Neural cell (in vitro differentiated cells): ENCODE results near the gene ABCA2. TPM values are rescaled to one million over a fixed set of nuclear protein-coding genes. Genes with fewer than 3 reads are reported as not detected.

Source experiments
- H2AFZ ChIP-seq: fragments of 200-600, 300-800 bp; sonication (generic), shearing (Covaris generic); 2 replicates; pipeline ENCODE4 v1.6.0; 2014; ENCODE audit warnings: low read depth, mild to moderate bottlenecking, antibody characterized with exemption, low read length, moderate library complexity
- H3F3A ChIP-seq: fragments of 200-600 bp; shearing (Covaris generic); 2 replicates; pipeline ENCODE4 v1.6.1; 2016; ENCODE audit warnings: mild to moderate bottlenecking, moderate library complexity, mixed read lengths, antibody characterized with exemption, low read length; ENCODE audit not compliant: insufficient read depth, poor library complexity, severe bottlenecking
- H3K27ac ChIP-seq: fragments of 200-600, 300-800 bp; sonication (generic), shearing (Covaris generic); 2 replicates; pipeline ENCODE4 v1.5.1; 2014; ENCODE audit warnings: mild to moderate bottlenecking, low read length, moderate library complexity
- H3K27me3 ChIP-seq: fragments of 300-800, 200-600 bp; sonication (generic), shearing (Covaris generic); 2 replicates; pipeline ENCODE4 v1.6.0; 2014; ENCODE audit warnings: mild to moderate bottlenecking, low read depth, low read length, moderate library complexity; ENCODE audit not compliant: insufficient read depth
- H3K36me3 ChIP-seq: fragments of 300-800, 200-600 bp; sonication (generic), shearing (Covaris generic); 2 replicates; pipeline ENCODE4 v1.5.1; 2014; ENCODE audit warnings: mild to moderate bottlenecking, antibody characterized with exemption, low read length, moderate library complexity; ENCODE audit not compliant: insufficient read depth
- H3K4me2 ChIP-seq: fragments of 300-800, 200-600 bp; sonication (generic), shearing (Covaris generic); 2 replicates; pipeline ENCODE4 v1.6.0; 2014; ENCODE audit warnings: mild to moderate bottlenecking, low read length
- H3K4me3 ChIP-seq: fragments of 300-800, 200-600 bp; sonication (generic), shearing (Covaris generic); 2 replicates; pipeline ENCODE4 v1.5.1; 2014; ENCODE audit warnings: mild to moderate bottlenecking, low read length, moderate library complexity
- H3K79me2 ChIP-seq: fragments of 200-600 bp; shearing (Covaris generic); replicated peaks from 2 replicates; pipeline ENCODE4 v1.6.0; 2014; ENCODE audit warnings: mild to moderate bottlenecking, low read length, moderate library complexity; ENCODE audit not compliant: insufficient read depth
- H3K9ac ChIP-seq: fragments of 300-800, 200-600 bp; sonication (generic), shearing (Covaris generic); 2 replicates; pipeline ENCODE4 v1.6.1; 2016; ENCODE audit warnings: mild to moderate bottlenecking, low read length, mixed read lengths
- H3K9me2 ChIP-seq: fragments of 200-600 bp; shearing (Covaris generic); 2 replicates; pipeline ENCODE4 v1.6.1; 2016; ENCODE audit warnings: mild to moderate bottlenecking, low read length, mixed read lengths; ENCODE audit not compliant: insufficient read depth
- H3K9me3 ChIP-seq: fragments of 200-600, 300-800 bp; sonication (generic), shearing (Covaris generic); 2 replicates; pipeline ENCODE4 v1.6.1; 2016; ENCODE audit warnings: mild to moderate bottlenecking, mixed run types, low read length, moderate library complexity, mixed read lengths
- H4K20me1 ChIP-seq: fragments of 200-600 bp; shearing (Covaris generic); 2 replicates; pipeline ENCODE4 v1.6.1; 2016; ENCODE audit warnings: mild to moderate bottlenecking, mixed run types; ENCODE audit not compliant: insufficient read depth
- EP300 ChIP-seq: fragments of 450-650 bp; conservative IDR thresholded peaks from 2 replicates; pipeline ENCODE4 v1.6.1; 2014; ENCODE audit warnings: antibody characterized with exemption, mild to moderate bottlenecking, moderate library complexity; ENCODE audit not compliant: poor library complexity, severe bottlenecking
- EZH2 ChIP-seq: fragments of 200-600, 300-800 bp; shearing (Covaris generic), sonication (generic); IDR thresholded peaks from 2 replicates; pipeline ENCODE4 v1.6.1; 2014; ENCODE audit warnings: antibody characterized with exemption, low read length, borderline replicate concordance, mild to moderate bottlenecking; ENCODE audit not compliant: insufficient read depth, poor library complexity, severe bottlenecking
- MXI1 ChIP-seq: fragments of 450-650 bp; conservative IDR thresholded peaks from 2 replicates; pipeline ENCODE4 v1.6.1; 2014; ENCODE audit warnings: antibody characterized with exemption, mild to moderate bottlenecking; ENCODE audit not compliant: poor library complexity, severe bottlenecking
- POLR2AphosphoS5 ChIP-seq: IDR thresholded peaks from 2 replicates; pipeline ENCODE4 v1.6.1; 2012
- RAD21 ChIP-seq: fragments of 450-650 bp; conservative IDR thresholded peaks from 2 replicates; pipeline ENCODE4 v1.6.1; 2014; ENCODE audit warnings: antibody characterized with exemption, mild to moderate bottlenecking, moderate library complexity
- SMC3 ChIP-seq: fragments of 450-650 bp; conservative IDR thresholded peaks from 2 replicates; pipeline ENCODE4 v1.6.1; 2014; ENCODE audit warnings: antibody characterized with exemption, mild to moderate bottlenecking, moderate library complexity; ENCODE audit not compliant: poor library complexity
- TAF1 ChIP-seq: IDR thresholded peaks from 2 replicates; pipeline ENCODE4 v1.6.1; 2012; ENCODE audit warnings: low read depth
- polyA plus RNA-seq: library from polyadenylated mRNA; depleted of rRNA; stranded (reverse); fragments of >200 nt; gene quantifications from 2 replicates; pipeline ENCODE4 v1.2.3, GENCODE V29; 2014
- TF ChIP-seq, protein P1 (sequence below): fragments of 450-650 bp; IDR thresholded peaks from 2 replicates; pipeline ENCODE4 v1.5.1; 2014; ENCODE audit warnings: antibody characterized with exemption, mild to moderate bottlenecking, moderate library complexity; ENCODE audit not compliant: poor library complexity, severe bottlenecking
- TF ChIP-seq, protein P2 (sequence below): IDR thresholded peaks from 2 replicates; pipeline ENCODE4 v1.6.1; 2012; ENCODE audit warnings: borderline replicate concordance

ABCA2 gene
- polyA plus RNA-seq, 1 donor from 2014 or later = 30.6 TPM

DNA sequence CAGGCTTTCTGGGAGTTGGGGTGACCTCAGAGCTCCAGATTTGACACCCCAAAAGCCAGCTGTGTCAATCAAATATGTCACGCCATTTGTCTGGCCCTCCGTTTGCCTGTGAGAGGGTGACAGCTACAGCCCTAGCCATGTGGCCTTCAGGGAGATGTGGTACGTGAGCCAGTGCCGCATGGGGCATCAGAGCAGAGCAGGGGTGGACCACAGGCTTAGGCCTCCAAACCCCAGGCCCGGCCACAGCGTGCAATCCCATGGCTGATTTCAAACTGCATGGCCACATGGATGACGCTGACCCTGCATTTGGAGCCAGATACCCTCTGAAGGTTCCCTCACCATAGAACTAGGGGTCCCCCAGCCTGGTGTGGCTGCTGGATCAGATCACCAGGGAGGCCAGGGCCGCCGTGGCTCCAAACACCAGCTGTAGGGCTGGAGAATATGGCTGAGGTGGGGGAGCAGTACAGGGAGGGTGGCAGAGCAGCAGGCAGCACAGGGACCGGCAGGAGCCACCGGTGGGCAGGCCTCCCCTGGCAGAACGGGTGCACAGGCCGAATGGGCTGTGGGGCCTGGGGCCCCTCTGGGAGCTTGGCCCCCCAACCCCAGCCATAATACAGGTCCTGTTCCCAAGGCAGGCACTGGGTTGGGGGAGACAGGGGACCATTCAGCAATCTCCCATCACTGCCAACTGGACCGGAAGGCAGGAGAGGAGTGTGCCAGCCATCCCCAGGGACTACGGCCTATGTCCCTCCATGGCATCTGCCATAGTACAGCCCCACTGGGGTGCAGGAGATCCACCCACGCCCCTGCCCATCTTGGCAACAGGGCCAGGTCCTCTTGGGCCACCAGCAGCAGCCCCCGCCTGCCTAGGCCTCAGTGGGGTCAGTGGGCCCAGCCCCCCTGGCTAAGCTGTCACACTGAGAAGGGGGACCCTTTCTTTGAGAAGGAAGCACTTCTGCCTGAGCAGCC is 40.8 kb upstream of the ABCA2 start:
- no peaks in the 10 kb centered on the region for H4K20me1 ChIP-seq
- TF ChIP-seq, protein P1, sequence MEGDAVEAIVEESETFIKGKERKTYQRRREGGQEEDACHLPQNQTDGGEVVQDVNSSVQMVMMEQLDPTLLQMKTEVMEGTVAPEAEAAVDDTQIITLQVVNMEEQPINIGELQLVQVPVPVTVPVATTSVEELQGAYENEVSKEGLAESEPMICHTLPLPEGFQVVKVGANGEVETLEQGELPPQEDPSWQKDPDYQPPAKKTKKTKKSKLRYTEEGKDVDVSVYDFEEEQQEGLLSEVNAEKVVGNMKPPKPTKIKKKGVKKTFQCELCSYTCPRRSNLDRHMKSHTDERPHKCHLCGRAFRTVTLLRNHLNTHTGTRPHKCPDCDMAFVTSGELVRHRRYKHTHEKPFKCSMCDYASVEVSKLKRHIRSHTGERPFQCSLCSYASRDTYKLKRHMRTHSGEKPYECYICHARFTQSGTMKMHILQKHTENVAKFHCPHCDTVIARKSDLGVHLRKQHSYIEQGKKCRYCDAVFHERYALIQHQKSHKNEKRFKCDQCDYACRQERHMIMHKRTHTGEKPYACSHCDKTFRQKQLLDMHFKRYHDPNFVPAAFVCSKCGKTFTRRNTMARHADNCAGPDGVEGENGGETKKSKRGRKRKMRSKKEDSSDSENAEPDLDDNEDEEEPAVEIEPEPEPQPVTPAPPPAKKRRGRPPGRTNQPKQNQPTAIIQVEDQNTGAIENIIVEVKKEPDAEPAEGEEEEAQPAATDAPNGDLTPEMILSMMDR = no peak
- no peak for TF ChIP-seq RAD21
- no peak for TF ChIP-seq SMC3
- no peak for TF ChIP-seq POLR2AphosphoS5
- TF ChIP-seq, protein P2, sequence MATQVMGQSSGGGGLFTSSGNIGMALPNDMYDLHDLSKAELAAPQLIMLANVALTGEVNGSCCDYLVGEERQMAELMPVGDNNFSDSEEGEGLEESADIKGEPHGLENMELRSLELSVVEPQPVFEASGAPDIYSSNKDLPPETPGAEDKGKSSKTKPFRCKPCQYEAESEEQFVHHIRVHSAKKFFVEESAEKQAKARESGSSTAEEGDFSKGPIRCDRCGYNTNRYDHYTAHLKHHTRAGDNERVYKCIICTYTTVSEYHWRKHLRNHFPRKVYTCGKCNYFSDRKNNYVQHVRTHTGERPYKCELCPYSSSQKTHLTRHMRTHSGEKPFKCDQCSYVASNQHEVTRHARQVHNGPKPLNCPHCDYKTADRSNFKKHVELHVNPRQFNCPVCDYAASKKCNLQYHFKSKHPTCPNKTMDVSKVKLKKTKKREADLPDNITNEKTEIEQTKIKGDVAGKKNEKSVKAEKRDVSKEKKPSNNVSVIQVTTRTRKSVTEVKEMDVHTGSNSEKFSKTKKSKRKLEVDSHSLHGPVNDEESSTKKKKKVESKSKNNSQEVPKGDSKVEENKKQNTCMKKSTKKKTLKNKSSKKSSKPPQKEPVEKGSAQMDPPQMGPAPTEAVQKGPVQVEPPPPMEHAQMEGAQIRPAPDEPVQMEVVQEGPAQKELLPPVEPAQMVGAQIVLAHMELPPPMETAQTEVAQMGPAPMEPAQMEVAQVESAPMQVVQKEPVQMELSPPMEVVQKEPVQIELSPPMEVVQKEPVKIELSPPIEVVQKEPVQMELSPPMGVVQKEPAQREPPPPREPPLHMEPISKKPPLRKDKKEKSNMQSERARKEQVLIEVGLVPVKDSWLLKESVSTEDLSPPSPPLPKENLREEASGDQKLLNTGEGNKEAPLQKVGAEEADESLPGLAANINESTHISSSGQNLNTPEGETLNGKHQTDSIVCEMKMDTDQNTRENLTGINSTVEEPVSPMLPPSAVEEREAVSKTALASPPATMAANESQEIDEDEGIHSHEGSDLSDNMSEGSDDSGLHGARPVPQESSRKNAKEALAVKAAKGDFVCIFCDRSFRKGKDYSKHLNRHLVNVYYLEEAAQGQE = no peak
- TF ChIP-seq TAF1 = no peak
- TF ChIP-seq EZH2 = no peak
- no peak for TF ChIP-seq MXI1
- no peak for TF ChIP-seq EP300
- H3K9me2 ChIP-seq = no peaks in the 10 kb centered on the region
- H2AFZ ChIP-seq = no peak overlapping the region
- peaks cover 17% of the 10 kb centered on the region for H3K27me3 ChIP-seq
- no peaks in the 10 kb centered on the region for H3K36me3 ChIP-seq
- H3K79me2 ChIP-seq = no peaks in the 10 kb centered on the region
- H3K4me2 ChIP-seq = no peak overlapping the region
- H3K27ac ChIP-seq = no peak overlapping the region
- H3K9ac ChIP-seq = no peak overlapping the region
- no peak overlapping the region for H3K4me3 ChIP-seq
- no peaks in the 10 kb centered on the region for H3F3A ChIP-seq
- H3K9me3 ChIP-seq = no peaks in the 10 kb centered on the region

DNA sequence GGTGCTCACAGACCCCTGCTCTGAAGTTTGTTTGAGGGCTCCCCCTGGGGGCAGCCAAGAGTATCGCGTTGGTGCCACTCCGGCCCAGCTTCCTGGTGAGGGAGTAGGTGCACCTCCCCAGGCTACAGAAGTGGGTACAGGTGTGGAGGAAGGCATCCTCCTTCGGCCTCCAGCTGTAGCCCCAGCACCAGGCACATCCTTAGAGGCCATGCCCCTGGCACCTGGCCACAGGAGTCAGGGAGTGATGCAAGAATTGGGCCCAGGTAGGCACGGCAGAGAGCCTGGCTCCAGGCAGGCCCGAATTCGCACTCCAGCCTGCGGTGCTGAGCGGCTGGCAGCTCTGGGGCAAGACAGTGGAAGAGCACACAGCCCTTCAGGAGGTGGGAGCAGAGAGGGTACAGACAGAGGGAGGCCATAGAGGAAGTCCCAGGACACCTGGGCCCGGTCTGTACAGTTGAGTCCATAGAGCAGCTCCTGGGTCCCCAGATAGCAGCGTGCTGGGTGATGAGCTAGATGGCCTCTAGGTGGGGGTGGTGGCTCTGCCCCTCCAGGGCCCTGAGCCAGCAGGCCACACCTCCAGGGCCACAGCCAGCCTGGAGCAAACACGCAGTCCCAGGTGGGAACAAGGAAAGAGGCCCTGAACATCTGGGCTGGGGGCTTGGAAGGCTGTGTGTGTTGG is 40.0 kb upstream of the ABCA2 start:
- Histone ChIP-seq H3K4me3 (no peak overlapping the region), H4K20me1 (no peaks in the 10 kb centered on the region), H3K27ac (no peak overlapping the region), H3K9ac (no peak overlapping the region), H2AFZ (no peak overlapping the region), H3K9me3 (no peaks in the 10 kb centered on the region), H3K27me3 (peaks cover 17% of the 10 kb centered on the region), H3F3A (no peaks in the 10 kb centered on the region), H3K79me2 (no peaks in the 10 kb centered on the region), H3K4me2 (no peak overlapping the region), H3K9me2 (no peaks in the 10 kb centered on the region), H3K36me3 (no peaks in the 10 kb centered on the region)
- TF ChIP-seq, protein P1 = peak; percentile 54
- TF ChIP-seq TAF1 = no peak
